Measurements from ENCODE around the gene ZNF516. TPM values are rescaled to one million over a fixed set of nuclear protein-coding genes. Genes with fewer than 3 reads are reported as not detected.

ZNF516 gene
- total RNA-seq, 1 donor from 2014 or later, result 1.2 TPM

DNA sequence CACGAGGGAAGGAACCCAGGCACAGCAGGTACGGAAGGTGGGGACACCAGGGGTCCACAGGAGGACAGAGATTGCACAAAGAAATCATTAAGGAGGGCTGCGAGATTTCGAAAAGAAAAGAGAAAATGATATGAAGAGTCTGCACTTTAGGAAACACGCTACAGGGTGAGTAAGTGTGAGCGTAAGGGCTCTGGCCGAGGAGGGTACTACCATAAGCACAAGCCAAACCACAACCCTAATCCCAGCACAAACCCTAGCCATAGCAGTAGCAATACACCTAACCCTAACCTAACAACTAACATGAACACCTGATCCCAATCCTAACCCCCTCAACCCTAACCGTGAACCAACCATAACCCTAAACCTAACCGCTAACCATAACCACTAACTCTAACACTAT, 104.0 kb downstream of the ZNF516 start:
- intact Hi-C loops (cut with micrococcal nuclease), result no loop called here
- no peak for DNase-seq (ENCODE audit: low spot score)
- H3K27ac Mint-ChIP-seq, result no peak overlapping the region

GRCh38 chr18:76390452-76391035, 104.5 kb downstream of the ZNF516 start:
- intact Hi-C loops (cut with micrococcal nuclease), result no loop called here
- H3K27ac Mint-ChIP-seq, result no peak overlapping the region
- H3K36me3 Mint-ChIP-seq (ENCODE audit: low read depth), result no peaks in the 10 kb centered on the region
- no peak for DNase-seq (ENCODE audit: low spot score)
- peaks cover 14% of the 10 kb centered on the region for H3K4me1 Mint-ChIP-seq (ENCODE audit: low read depth)
- no peaks in the 10 kb centered on the region for H3K9me3 Mint-ChIP-seq
- no peak overlapping the region for H3K4me3 Mint-ChIP-seq (ENCODE audit: low read depth)
- H3K27me3 Mint-ChIP-seq (ENCODE audit: low read depth), result peaks cover 29% of the 10 kb centered on the region

More for the DNA sequence above, 104.0 kb downstream of the ZNF516 start:
- Mint-ChIP-seq H3K4me1 (ENCODE audit: low read depth) (peaks cover 12% of the 10 kb centered on the region), H3K4me3 (ENCODE audit: low read depth) (no peak overlapping the region), H3K9me3 (no peaks in the 10 kb centered on the region), H3K36me3 (ENCODE audit: low read depth) (no peaks in the 10 kb centered on the region), H3K27me3 (ENCODE audit: low read depth) (peaks cover 26% of the 10 kb centered on the region)

DNA sequence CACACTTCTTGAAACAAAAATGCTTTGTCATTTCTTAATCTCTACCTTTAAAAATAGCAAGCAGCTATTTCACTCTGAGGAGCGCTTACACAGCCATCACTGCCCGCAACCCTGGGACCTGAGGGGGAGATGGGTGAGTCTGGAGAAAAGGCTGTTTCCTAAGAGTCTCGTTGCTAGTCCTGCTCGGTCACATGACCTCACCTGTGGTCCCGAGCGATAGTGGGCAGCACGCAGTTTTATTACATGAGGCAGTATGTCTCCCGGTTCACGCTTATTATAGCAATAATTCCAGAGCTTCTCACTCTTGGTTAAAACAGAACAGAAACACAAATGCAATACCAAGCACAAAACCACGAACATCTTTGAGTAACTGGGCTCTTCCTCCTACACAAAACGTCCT, 105.3 kb downstream of the ZNF516 start:
- no peak overlapping the region for H3K4me3 Mint-ChIP-seq (ENCODE audit: low read depth)
- peaks cover 29% of the 10 kb centered on the region for H3K27me3 Mint-ChIP-seq (ENCODE audit: low read depth)
- peaks cover 14% of the 10 kb centered on the region for H3K4me1 Mint-ChIP-seq (ENCODE audit: low read depth)
- DNase-seq (ENCODE audit: low spot score), result no peak
- no peaks in the 10 kb centered on the region for H3K36me3 Mint-ChIP-seq (ENCODE audit: low read depth)
- no peak overlapping the region for H3K27ac Mint-ChIP-seq
- no peaks in the 10 kb centered on the region for H3K9me3 Mint-ChIP-seq
- intact Hi-C loops (cut with micrococcal nuclease), result no loop called here

- no peak for DNase-seq (ENCODE audit: low spot score)
- H3K36me3 Mint-ChIP-seq (ENCODE audit: low read depth), result no peaks in the 10 kb centered on the region
- no peak overlapping the region for H3K27ac Mint-ChIP-seq
- no peaks in the 10 kb centered on the region for H3K9me3 Mint-ChIP-seq
- peaks cover 14% of the 10 kb centered on the region for H3K4me1 Mint-ChIP-seq (ENCODE audit: low read depth)
- peaks cover 29% of the 10 kb centered on the region for H3K27me3 Mint-ChIP-seq (ENCODE audit: low read depth)
- intact Hi-C loops (cut with micrococcal nuclease), result no loop called here
- H3K4me3 Mint-ChIP-seq (ENCODE audit: low read depth), result no peak overlapping the region
Observed at GRCh38 chr18:76388891-76389423, 106.1 kb downstream of the ZNF516 start.

DNA sequence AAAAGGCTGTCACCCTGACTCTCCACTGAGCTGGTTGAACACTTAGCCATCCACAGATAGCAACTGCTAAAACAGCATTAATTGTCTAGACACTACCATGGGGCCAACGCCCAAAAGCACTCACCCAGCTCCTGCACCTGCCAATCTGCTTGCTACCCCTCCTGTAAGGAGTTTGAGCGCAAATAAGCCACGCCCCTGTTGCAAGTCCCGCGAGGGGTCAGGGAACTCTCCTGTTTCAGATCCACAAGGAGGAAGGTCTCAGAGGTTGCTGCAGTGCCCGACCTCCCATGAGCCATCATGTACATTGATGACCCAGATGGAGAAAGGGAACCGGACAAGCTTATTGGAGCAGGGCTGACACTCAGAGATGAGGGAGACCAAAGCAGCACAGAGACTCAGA, 106.8 kb downstream of the ZNF516 start:
- H3K4me3 Mint-ChIP-seq (ENCODE audit: low read depth), result no peak overlapping the region
- H3K27ac Mint-ChIP-seq, result no peak overlapping the region
- H3K36me3 Mint-ChIP-seq (ENCODE audit: low read depth), result no peaks in the 10 kb centered on the region
- H3K9me3 Mint-ChIP-seq, result no peaks in the 10 kb centered on the region
- intact Hi-C loops (cut with micrococcal nuclease), result no loop called here
- peaks cover 29% of the 10 kb centered on the region for H3K27me3 Mint-ChIP-seq (ENCODE audit: low read depth)
- peaks cover 14% of the 10 kb centered on the region for H3K4me1 Mint-ChIP-seq (ENCODE audit: low read depth)
- DNase-seq (ENCODE audit: low spot score), result no peak

GRCh38 chr18:76387608-76388007, 107.4 kb downstream of the ZNF516 start:
- Mint-ChIP-seq H3K27me3 (ENCODE audit: low read depth) (peaks cover 29% of the 10 kb centered on the region), H3K36me3 (ENCODE audit: low read depth) (no peaks in the 10 kb centered on the region), H3K4me3 (ENCODE audit: low read depth) (no peak overlapping the region), H3K4me1 (ENCODE audit: low read depth) (peaks cover 14% of the 10 kb centered on the region), H3K27ac (no peak overlapping the region), H3K9me3 (no peaks in the 10 kb centered on the region)
- DNase-seq (ENCODE audit: low spot score), result no peak
- intact Hi-C loops (cut with micrococcal nuclease), result no loop called here

DNA sequence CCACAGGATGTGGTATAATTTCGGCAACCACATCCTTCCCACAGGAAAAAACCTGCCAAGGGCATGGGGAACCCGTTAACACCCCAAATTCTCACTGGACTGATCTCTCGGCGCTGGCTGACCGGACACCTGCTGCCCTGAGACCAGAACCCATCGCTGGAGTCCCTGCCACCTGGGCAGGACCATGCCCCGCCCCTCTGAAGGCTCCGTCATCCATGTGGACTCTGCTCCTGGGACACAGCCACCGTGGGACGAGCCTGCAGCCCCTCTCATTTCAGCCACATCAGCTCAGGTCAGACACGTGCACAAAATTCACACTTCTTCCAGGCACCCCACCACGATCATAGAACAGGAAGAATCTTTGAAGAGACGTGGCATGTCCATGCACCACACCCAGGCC, 108.2 kb downstream of the ZNF516 start:
- peaks cover 14% of the 10 kb centered on the region for H3K4me1 Mint-ChIP-seq (ENCODE audit: low read depth)
- H3K27me3 Mint-ChIP-seq (ENCODE audit: low read depth), result peaks cover 29% of the 10 kb centered on the region
- H3K4me3 Mint-ChIP-seq (ENCODE audit: low read depth), result no peak overlapping the region
- no peaks in the 10 kb centered on the region for H3K36me3 Mint-ChIP-seq (ENCODE audit: low read depth)
- no peak overlapping the region for H3K27ac Mint-ChIP-seq
- intact Hi-C loops (cut with micrococcal nuclease), result no loop called here
- no peaks in the 10 kb centered on the region for H3K9me3 Mint-ChIP-seq
- no peak for DNase-seq (ENCODE audit: low spot score)

- Mint-ChIP-seq H3K9me3 (no peaks in the 10 kb centered on the region), H3K4me3 (ENCODE audit: low read depth) (no peak overlapping the region), H3K27me3 (ENCODE audit: low read depth) (peaks cover 29% of the 10 kb centered on the region), H3K27ac (no peak overlapping the region), H3K4me1 (ENCODE audit: low read depth) (peaks cover 14% of the 10 kb centered on the region), H3K36me3 (ENCODE audit: low read depth) (no peaks in the 10 kb centered on the region)
- intact Hi-C loops (cut with micrococcal nuclease), result no loop called here
- no peak for DNase-seq (ENCODE audit: low spot score)
Observed at GRCh38 chr18:76386071-76386470, 109.0 kb downstream of the ZNF516 start.

- intact Hi-C loops (cut with micrococcal nuclease), result no loop called here
- no peak overlapping the region for H3K27ac Mint-ChIP-seq
- no peak overlapping the region for H3K4me3 Mint-ChIP-seq (ENCODE audit: low read depth)
- no peak for DNase-seq (ENCODE audit: low spot score)
- peaks cover 14% of the 10 kb centered on the region for H3K4me1 Mint-ChIP-seq (ENCODE audit: low read depth)
- no peaks in the 10 kb centered on the region for H3K36me3 Mint-ChIP-seq (ENCODE audit: low read depth)
- peaks cover 30% of the 10 kb centered on the region for H3K27me3 Mint-ChIP-seq (ENCODE audit: low read depth)
- no peaks in the 10 kb centered on the region for H3K9me3 Mint-ChIP-seq
Observed at GRCh38 chr18:76385681-76385975, 109.4 kb downstream of the ZNF516 start.

- no peaks in the 10 kb centered on the region for H3K9me3 Mint-ChIP-seq
- H3K36me3 Mint-ChIP-seq (ENCODE audit: low read depth), result no peaks in the 10 kb centered on the region
- peaks cover 30% of the 10 kb centered on the region for H3K27me3 Mint-ChIP-seq (ENCODE audit: low read depth)
- no peak overlapping the region for H3K27ac Mint-ChIP-seq
- peaks cover 14% of the 10 kb centered on the region for H3K4me1 Mint-ChIP-seq (ENCODE audit: low read depth)
- H3K4me3 Mint-ChIP-seq (ENCODE audit: low read depth), result no peak overlapping the region
- no peak for DNase-seq (ENCODE audit: low spot score)
- intact Hi-C loops (cut with micrococcal nuclease), result no loop called here
Observed at GRCh38 chr18:76384861-76385680, 110.0 kb downstream of the ZNF516 start.

DNA sequence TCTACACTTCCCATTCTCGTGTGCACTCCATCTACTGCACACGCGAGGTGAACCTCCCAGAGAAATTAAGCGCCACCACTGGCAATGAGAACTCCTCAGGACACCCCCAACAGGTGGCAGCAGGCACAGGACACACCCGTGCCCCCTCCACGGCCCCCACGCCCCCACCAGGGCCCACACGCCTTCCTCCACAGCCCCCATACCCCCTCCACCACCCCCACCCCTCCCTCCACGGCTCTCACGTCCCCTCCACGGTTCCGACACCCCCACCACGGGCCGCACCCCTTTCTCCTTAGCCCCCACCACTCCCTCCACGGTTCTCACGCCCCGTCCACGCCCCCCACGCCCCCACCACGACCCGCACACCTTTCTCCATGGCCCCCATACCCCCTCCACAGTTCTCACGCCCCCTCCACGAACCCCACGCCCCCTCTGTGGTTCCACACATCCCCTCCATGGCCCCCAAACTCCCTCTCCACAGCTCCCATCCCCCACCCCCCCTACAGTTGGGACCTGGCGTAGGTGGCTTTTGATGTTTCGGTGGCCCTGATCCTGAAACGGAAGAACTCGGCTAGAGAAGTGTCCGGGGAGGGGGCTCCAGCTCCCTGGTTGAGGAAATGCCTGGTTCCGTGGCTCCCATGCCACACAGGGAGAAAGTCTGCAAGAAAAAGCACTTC, 110.8 kb downstream of the ZNF516 start:
- no peaks in the 10 kb centered on the region for H3K36me3 Mint-ChIP-seq (ENCODE audit: low read depth)
- H3K4me3 Mint-ChIP-seq (ENCODE audit: low read depth), result no peak overlapping the region
- peaks cover 14% of the 10 kb centered on the region for H3K4me1 Mint-ChIP-seq (ENCODE audit: low read depth)
- H3K27me3 Mint-ChIP-seq (ENCODE audit: low read depth), result peaks cover 30% of the 10 kb centered on the region
- intact Hi-C loops (cut with micrococcal nuclease), result no loop called here
- no peak for DNase-seq (ENCODE audit: low spot score)
- H3K27ac Mint-ChIP-seq, result no peak overlapping the region
- H3K9me3 Mint-ChIP-seq, result no peaks in the 10 kb centered on the region

DNA sequence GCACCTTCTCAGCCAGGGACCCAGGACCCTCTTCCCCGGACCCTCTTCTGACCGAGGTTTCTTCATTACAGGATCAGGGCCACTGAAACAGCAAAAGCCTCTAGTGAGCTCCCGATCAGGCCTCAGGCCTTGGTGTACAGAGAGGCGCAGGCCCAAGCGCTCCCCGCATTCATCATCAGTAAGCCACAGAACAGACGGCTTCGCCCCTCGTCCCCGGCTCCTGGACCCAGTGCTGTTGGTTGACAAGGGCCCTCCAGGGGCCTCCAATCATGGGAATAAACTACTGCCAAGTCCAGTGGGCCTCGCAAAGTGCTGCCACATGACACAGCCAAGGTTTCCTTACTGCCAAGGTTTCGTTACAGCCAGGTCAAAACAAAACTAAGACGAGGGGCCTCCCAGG, 111.4 kb downstream of the ZNF516 start:
- intact Hi-C loops (cut with micrococcal nuclease), result no loop called here
- no peak for DNase-seq (ENCODE audit: low spot score)
- no peak overlapping the region for H3K27ac Mint-ChIP-seq
- no peak overlapping the region for H3K4me3 Mint-ChIP-seq (ENCODE audit: low read depth)
- H3K27me3 Mint-ChIP-seq (ENCODE audit: low read depth), result peaks cover 27% of the 10 kb centered on the region
- H3K36me3 Mint-ChIP-seq (ENCODE audit: low read depth), result no peaks in the 10 kb centered on the region
- peaks cover 14% of the 10 kb centered on the region for H3K4me1 Mint-ChIP-seq (ENCODE audit: low read depth)
- H3K9me3 Mint-ChIP-seq, result no peaks in the 10 kb centered on the region

DNA sequence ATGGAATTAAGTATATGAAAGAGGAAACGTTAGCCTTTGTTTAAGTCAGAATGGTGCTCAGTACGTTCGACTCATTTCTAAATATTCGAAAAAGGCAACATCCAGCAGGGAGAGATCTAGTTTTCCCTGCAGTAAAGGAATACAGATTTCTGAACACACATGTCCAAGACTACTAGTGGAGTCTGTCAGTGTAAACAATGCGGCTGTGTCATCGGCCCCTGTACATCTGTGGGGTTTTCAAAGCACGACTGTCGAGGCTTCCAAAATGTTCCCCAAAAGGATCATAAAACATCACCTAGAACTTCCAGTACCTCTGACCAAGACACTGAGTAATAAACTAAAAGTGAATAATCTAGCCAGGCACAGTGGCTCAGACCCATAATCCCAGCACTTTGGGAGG, 112.8 kb downstream of the ZNF516 start:
- peaks cover 15% of the 10 kb centered on the region for H3K27me3 Mint-ChIP-seq (ENCODE audit: low read depth)
- DNase-seq (ENCODE audit: low spot score), result no peak
- no peaks in the 10 kb centered on the region for H3K9me3 Mint-ChIP-seq
- intact Hi-C loops (cut with micrococcal nuclease), result no loop called here
- peaks cover 14% of the 10 kb centered on the region for H3K4me1 Mint-ChIP-seq (ENCODE audit: low read depth)
- no peak overlapping the region for H3K27ac Mint-ChIP-seq
- H3K36me3 Mint-ChIP-seq (ENCODE audit: low read depth), result no peaks in the 10 kb centered on the region
- H3K4me3 Mint-ChIP-seq (ENCODE audit: low read depth), result no peak overlapping the region

Data from activated T-helper 2 cell treated with anti-CD3 and anti-CD28 coated beads, Interferon-gamma antibody, Interleukin-2, Interleukin-4, amounts not matched to agents 10 μg/mL and 5 μg/mL and 100 μg/mL, durations not matched to agents 14 hours and 24 hours and 36 hours (primary cell).